ENCODE results near the gene EIF3CL.
"Not testable (repeated sequence)": the region's sequence is repeated elsewhere in the genome, so short reads cannot be mapped to it uniquely, and the experiment has no call there.

The EIF3CL gene

GRCh38 chr16:28403220-28404072 is at the start of gene EIF3CL:
EIF3CL (minus strand) TSS chr16:28403841; CDS start chr16:28403618, 223 bp downstream.
- not testable (repeated sequence) for DNase-seq

GRCh38 chr16:28447081-28447480 is 43.4 kb upstream of the EIF3CL start:
- not testable (repeated sequence) for DNase-seq

- not testable (repeated sequence) for DNase-seq
Observed at GRCh38 chr16:28446388-28446787, 42.7 kb upstream of the EIF3CL start.

- DNase-seq: not testable (repeated sequence)
Observed at GRCh38 chr16:28443943-28444342, 40.3 kb upstream of the EIF3CL start.

- DNase-seq: not testable (repeated sequence)
Observed at GRCh38 chr16:28438899-28439298, 35.3 kb upstream of the EIF3CL start.

GRCh38 chr16:28435340-28435739 is 31.7 kb upstream of the EIF3CL start:
- not testable (repeated sequence) for DNase-seq

- not testable (repeated sequence) for DNase-seq
Observed at GRCh38 chr16:28426060-28426680, 22.5 kb upstream of the EIF3CL start.

- not testable (repeated sequence) for DNase-seq
Observed at GRCh38 chr16:28421071-28421750, 17.6 kb upstream of the EIF3CL start.

- DNase-seq: not testable (repeated sequence)
Observed at GRCh38 chr16:28417033-28417432, 13.4 kb upstream of the EIF3CL start.

GRCh38 chr16:28414530-28414929 is 10.9 kb upstream of the EIF3CL start:
- not testable (repeated sequence) for DNase-seq

- not testable (repeated sequence) for DNase-seq
Observed at GRCh38 chr16:28413585-28413984, 9.9 kb upstream of the EIF3CL start.

- DNase-seq: not testable (repeated sequence)
Observed at GRCh38 chr16:28392054-28392453, 11.6 kb downstream of the EIF3CL start.

- not testable (repeated sequence) for DNase-seq
Observed at GRCh38 chr16:28382177-28382867, 21.3 kb downstream of the EIF3CL start.

- DNase-seq: not testable (repeated sequence)
Observed at GRCh38 chr16:28377822-28378221, 25.8 kb downstream of the EIF3CL start.

- DNase-seq: not testable (repeated sequence)
Observed at GRCh38 chr16:28377108-28377625, 26.5 kb downstream of the EIF3CL start.

- DNase-seq: not testable (repeated sequence)
Observed at GRCh38 chr16:28375115-28375514, 28.5 kb downstream of the EIF3CL start.

GRCh38 chr16:28374281-28374680 is 29.4 kb downstream of the EIF3CL start:
- DNase-seq: not testable (repeated sequence)

- not testable (repeated sequence) for DNase-seq
Observed at GRCh38 chr16:28367926-28368325, 35.7 kb downstream of the EIF3CL start.

- DNase-seq: not testable (repeated sequence)
Observed at GRCh38 chr16:28364268-28365173, 39.1 kb downstream of the EIF3CL start.

GRCh38 chr16:28363408-28363807 is 40.2 kb downstream of the EIF3CL start, which contains the start of gene NPIPB6:
NPIPB6 (minus strand) TSS chr16:28363508; CDS start chr16:28362822, 686 bp downstream.
- not testable (repeated sequence) for DNase-seq

- DNase-seq: not testable (repeated sequence)
Observed at GRCh38 chr16:28362600-28362999, 41.0 kb downstream of the EIF3CL start.

All from inflammatory macrophage treated with lipopolysaccharide for 4 hours (primary cell).